MM.1S (cell line): ENCODE results near the gene MCU.

Experiments used
- DNase-seq: peaks from one replicate; pipeline ENCODE4 v3.0.0-alpha.2; 2015
- H2AFZ ChIP-seq: fragments of 300-600 bp; sonication (generic); 2 replicates; pipeline ENCODE4 v1.6.0; 2016; ENCODE audit warnings: antibody characterized with exemption, low read length
- H3F3A ChIP-seq: fragments of 300-600 bp; sonication (generic); 2 replicates; pipeline ENCODE4 v1.6.1; 2016; ENCODE audit warnings: mild to moderate bottlenecking, antibody characterized with exemption, low read length, moderate library complexity, mixed read lengths; ENCODE audit not compliant: insufficient read depth
- H3K27ac ChIP-seq: fragments of 300-600 bp; sonication (generic); 2 replicates; pipeline ENCODE4 v1.5.1; 2016; ENCODE audit warnings: mild to moderate bottlenecking, low read length
- H3K27me3 ChIP-seq: fragments of 300-600 bp; sonication (generic); replicated peaks from 2 replicates; pipeline ENCODE4 v1.6.0; 2016; ENCODE audit warnings: low read length; ENCODE audit not compliant: insufficient read depth
- H3K36me3 ChIP-seq: fragments of 300-600 bp; sonication (generic); replicated peaks from 2 replicates; pipeline ENCODE4 v1.6.1; 2016; ENCODE audit warnings: mild to moderate bottlenecking, low read length, mixed read lengths; ENCODE audit not compliant: insufficient read depth
- H3K4me1 ChIP-seq: fragments of 300-600 bp; sonication (generic); 2 replicates; pipeline ENCODE4 v1.6.1; 2016; ENCODE audit warnings: low read length, mixed read lengths
- H3K4me2 ChIP-seq: fragments of 300-600 bp; sonication (generic); 2 replicates; pipeline ENCODE4 v1.6.0; 2016; ENCODE audit warnings: low read depth, low read length
- H3K4me3 ChIP-seq: fragments of 300-600 bp; sonication (generic); 2 replicates; pipeline ENCODE4 v1.5.1; 2016; ENCODE audit warnings: low read length, mixed read lengths
- H3K79me2 ChIP-seq: fragments of 300-600 bp; sonication (generic); 2 replicates; pipeline ENCODE4 v1.6.1; 2016; ENCODE audit warnings: mixed run types, low read length, mixed read lengths
- H3K9ac ChIP-seq: fragments of 300-600 bp; sonication (generic); 2 replicates; pipeline ENCODE4 v1.6.1; 2016; ENCODE audit warnings: low read length, mixed read lengths
- H3K9me2 ChIP-seq: fragments of 300-600 bp; sonication (generic); replicated peaks from 2 replicates; pipeline ENCODE4 v1.6.1; 2016; ENCODE audit warnings: mild to moderate bottlenecking, low read length, mixed read lengths; ENCODE audit not compliant: insufficient read depth
- H3K9me3 ChIP-seq: fragments of 300-600 bp; sonication (generic); replicated peaks from 2 replicates; pipeline ENCODE4 v1.6.1; 2016; ENCODE audit warnings: mild to moderate bottlenecking, low read length, mixed read lengths; ENCODE audit not compliant: insufficient read depth
- H4K20me1 ChIP-seq: fragments of 300-600 bp; sonication (generic); 2 replicates; pipeline ENCODE4 v1.6.1; 2016; ENCODE audit warnings: mild to moderate bottlenecking, low read length, moderate library complexity, mixed read lengths; ENCODE audit not compliant: insufficient read depth
- EZH2 ChIP-seq: fragments of 300-600 bp; sonication (generic); optimal IDR thresholded peaks from 2 replicates; pipeline ENCODE3; 2017; ENCODE audit warnings: low read depth, mild to moderate bottlenecking, antibody characterized with exemption, low read length, mixed read lengths
- EZH2phosphoT487 ChIP-seq: fragments of 300-600 bp; sonication (generic); IDR thresholded peaks from 2 replicates; pipeline ENCODE4 v1.6.1; 2018; ENCODE audit warnings: antibody characterized with exemption, low read length
- TF ChIP-seq, protein P1 (sequence below): fragments of 300-600 bp; sonication (generic); IDR thresholded peaks from 2 replicates; pipeline ENCODE4 v1.5.1; 2016; ENCODE audit warnings: antibody characterized with exemption, low read length, mixed read lengths

The MCU gene

DNA sequence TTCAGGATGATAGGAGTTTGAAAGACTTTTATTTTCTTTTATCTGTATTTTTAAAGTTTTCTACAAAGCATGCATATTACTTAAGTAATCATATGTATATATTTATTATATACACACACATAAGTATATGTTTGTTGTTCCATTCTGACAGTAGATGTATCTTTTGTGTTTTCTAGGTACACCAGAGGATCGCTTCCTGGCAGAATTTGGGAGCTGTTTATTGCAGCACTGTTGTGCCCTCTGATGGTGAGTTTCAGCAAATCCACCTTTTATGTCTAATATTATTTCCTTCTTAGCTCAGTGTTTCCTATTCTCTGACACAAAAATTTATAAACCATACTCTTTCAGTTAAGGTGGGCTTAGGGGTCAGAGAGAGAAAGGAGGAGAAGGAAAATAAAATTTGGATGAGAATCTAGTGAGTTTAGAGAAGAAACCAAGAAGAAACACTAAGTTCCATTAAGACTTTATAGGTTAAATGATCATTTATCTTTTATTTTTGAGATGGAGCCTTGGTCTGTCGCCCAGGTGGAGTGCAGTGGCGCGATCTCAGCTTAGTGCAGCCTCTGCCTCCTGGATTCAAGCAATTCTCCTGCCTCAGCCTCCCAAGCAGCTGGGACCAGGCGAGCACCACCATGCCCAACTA lies 142.4 kb downstream of the MCU start:
- peak; percentile 46 for DNase-seq
- TF ChIP-seq, protein P1, sequence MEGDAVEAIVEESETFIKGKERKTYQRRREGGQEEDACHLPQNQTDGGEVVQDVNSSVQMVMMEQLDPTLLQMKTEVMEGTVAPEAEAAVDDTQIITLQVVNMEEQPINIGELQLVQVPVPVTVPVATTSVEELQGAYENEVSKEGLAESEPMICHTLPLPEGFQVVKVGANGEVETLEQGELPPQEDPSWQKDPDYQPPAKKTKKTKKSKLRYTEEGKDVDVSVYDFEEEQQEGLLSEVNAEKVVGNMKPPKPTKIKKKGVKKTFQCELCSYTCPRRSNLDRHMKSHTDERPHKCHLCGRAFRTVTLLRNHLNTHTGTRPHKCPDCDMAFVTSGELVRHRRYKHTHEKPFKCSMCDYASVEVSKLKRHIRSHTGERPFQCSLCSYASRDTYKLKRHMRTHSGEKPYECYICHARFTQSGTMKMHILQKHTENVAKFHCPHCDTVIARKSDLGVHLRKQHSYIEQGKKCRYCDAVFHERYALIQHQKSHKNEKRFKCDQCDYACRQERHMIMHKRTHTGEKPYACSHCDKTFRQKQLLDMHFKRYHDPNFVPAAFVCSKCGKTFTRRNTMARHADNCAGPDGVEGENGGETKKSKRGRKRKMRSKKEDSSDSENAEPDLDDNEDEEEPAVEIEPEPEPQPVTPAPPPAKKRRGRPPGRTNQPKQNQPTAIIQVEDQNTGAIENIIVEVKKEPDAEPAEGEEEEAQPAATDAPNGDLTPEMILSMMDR, result peak; percentile 42
- no peak for TF ChIP-seq EZH2
- H3K79me2 ChIP-seq, result no peaks in the 10 kb centered on the region
- H3K27me3 ChIP-seq, result no peaks in the 10 kb centered on the region
- no peaks in the 10 kb centered on the region for H3K4me1 ChIP-seq
- H3K27ac ChIP-seq, result no peak overlapping the region
- H3K36me3 ChIP-seq, result no peaks in the 10 kb centered on the region
- H4K20me1 ChIP-seq, result no peaks in the 10 kb centered on the region
- no peak overlapping the region for H3K4me2 ChIP-seq
- H3K4me3 ChIP-seq, result no peak overlapping the region
- no peak overlapping the region for H2AFZ ChIP-seq
- H3K9ac ChIP-seq, result no peak overlapping the region
- no peaks in the 10 kb centered on the region for H3K9me3 ChIP-seq
- H3F3A ChIP-seq, result no peaks in the 10 kb centered on the region
- H3K9me2 ChIP-seq, result no peaks in the 10 kb centered on the region

- H2AFZ ChIP-seq, result no peak overlapping the region
- no peaks in the 10 kb centered on the region for H3K4me1 ChIP-seq
- H3K9ac ChIP-seq, result no peak overlapping the region
Measured at GRCh38 chr10:72840319-72840718, 148.4 kb downstream of the MCU start.

DNA sequence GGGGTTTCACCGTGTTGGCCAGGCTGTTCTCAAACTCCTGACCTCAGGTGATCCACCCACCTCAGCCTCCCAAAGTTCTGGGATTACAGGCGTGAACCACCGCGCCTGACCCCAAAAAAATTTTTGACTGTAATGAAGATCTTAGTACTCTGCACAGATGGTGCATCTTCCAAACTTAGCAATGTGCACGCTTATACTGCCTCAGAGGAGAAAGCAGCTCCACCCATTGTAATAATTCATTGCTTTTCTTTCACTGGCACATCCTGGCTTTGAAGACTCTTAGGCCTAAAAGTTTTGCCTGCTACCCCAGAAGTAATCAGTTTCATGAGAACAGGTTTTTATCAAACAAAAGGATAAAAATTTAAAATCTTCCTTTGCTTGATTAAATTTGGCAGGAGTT lies 149.5 kb downstream of the MCU start:
- Histone ChIP-seq H3K4me1 (no peaks in the 10 kb centered on the region), H3K9ac (no peak overlapping the region), H3K27ac (no peak overlapping the region), H3K79me2 (no peaks in the 10 kb centered on the region), H3K9me3 (no peaks in the 10 kb centered on the region), H2AFZ (no peak overlapping the region), H3K9me2 (no peaks in the 10 kb centered on the region), H3K4me2 (no peak overlapping the region), H3K27me3 (no peaks in the 10 kb centered on the region), H3K4me3 (no peak overlapping the region), H3K36me3 (no peaks in the 10 kb centered on the region), H3F3A (no peaks in the 10 kb centered on the region), H4K20me1 (no peaks in the 10 kb centered on the region)
- no peak for DNase-seq
- TF ChIP-seq EZH2 (no peak), EZH2phosphoT487 (no peak)
- TF ChIP-seq, protein P1, result no peak

More at GRCh38 chr10:72840319-72840718, 148.4 kb downstream of the MCU start:
- no peak overlapping the region for H3K4me2 ChIP-seq
- H3K79me2 ChIP-seq, result no peaks in the 10 kb centered on the region
- H3K36me3 ChIP-seq, result no peaks in the 10 kb centered on the region
- H3K9me2 ChIP-seq, result no peaks in the 10 kb centered on the region
- H4K20me1 ChIP-seq, result no peaks in the 10 kb centered on the region
- no peak overlapping the region for H3K27ac ChIP-seq
- no peak for TF ChIP-seq EZH2
- TF ChIP-seq EZH2phosphoT487, result no peak
- TF ChIP-seq, protein P1, result no peak
- H3K27me3 ChIP-seq, result no peaks in the 10 kb centered on the region
- H3F3A ChIP-seq, result no peaks in the 10 kb centered on the region
- no peaks in the 10 kb centered on the region for H3K9me3 ChIP-seq
- DNase-seq, result no peak
- H3K4me3 ChIP-seq, result no peak overlapping the region
